Upper lobe of right lung (tissue), 1 donor: ENCODE data around the gene NEU2. TPM values are rescaled to one million over a fixed set of nuclear protein-coding genes. Genes with fewer than 3 reads are reported as not detected.

Source experiments
- ATAC-seq: fragments of 200-7000 bp; cut with Tn5 transposase; one replicate; pipeline ENCODE4 v1.9.1; 2020; ENCODE audit warnings: mild to moderate bottlenecking, moderate library complexity
- DNase-seq: peaks from one replicate; pipeline ENCODE4 v3.0.0-alpha.2; 2020
- H3K27ac ChIP-seq: fragments of 200-600 bp; one replicate; pipeline ENCODE4 v1.8.0; 2022
- H3K27me3 ChIP-seq: fragments of 200-600 bp; one replicate; pipeline ENCODE4 v1.8.0; 2022; ENCODE audit warnings: mild to moderate bottlenecking
- H3K36me3 ChIP-seq: fragments of 200-600 bp; one replicate; pipeline ENCODE4 v1.8.0; 2022
- H3K4me1 ChIP-seq: fragments of 200-600 bp; one replicate; pipeline ENCODE4 v1.8.0; 2022
- H3K4me3 ChIP-seq: fragments of 200-600 bp; one replicate; pipeline ENCODE4 v1.8.0; 2022; ENCODE audit warnings: mild to moderate bottlenecking
- H3K9me3 ChIP-seq: fragments of 200-600 bp; one replicate; pipeline ENCODE4 v1.8.0; 2022
- intact Hi-C: fragments of 100-400 bp; cut with DNase I; formaldehyde crosslinking; loops from one replicate; pipeline ENCODE4 v1.11.0; 2022
- total RNA-seq: library from RNA; stranded (reverse); fragmentation: NEBNext Ultra II Directional; extraction: Animal tissue kit (Norgen Biotek cat#: 25700); gene quantifications from one replicate; pipeline ENCODE4 v1.2.1, GENCODE V29; 2021
- TF ChIP-seq, protein P1 (sequence below): fragments of 200-600 bp; IDR thresholded peaks from one replicate; pipeline ENCODE4 v1.8.0; 2022; ENCODE audit warnings: antibody characterized with exemption
- donor health status: DM: no; HTN: yes; CAD: no; lungs with severe emphysema.

Gene NEU2
- total RNA-seq, 1 donor from 2014 or later, result not detected

DNA sequence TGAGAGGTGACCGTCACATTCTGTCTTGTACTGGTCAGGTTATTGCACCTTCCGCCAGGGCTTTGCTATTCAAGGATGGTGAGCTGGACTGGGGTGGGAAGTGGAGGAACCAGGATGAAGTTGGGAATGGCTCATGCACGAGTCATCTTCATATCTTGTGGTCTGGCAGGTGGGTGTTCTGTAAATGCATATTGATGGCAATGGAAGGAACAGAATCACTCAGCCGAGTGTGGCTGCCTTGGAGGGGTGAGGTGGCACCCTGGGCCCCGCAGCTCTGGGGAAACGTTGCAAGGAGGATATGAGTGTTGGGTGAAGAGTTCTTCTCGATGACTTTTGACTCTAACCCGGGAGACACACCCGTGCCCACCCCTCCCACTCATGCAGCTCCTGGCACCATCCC lies 1.2 kb downstream of the NEU2 start:
- Histone ChIP-seq H3K27ac (no peak overlapping the region), H3K4me1 (no peaks in the 10 kb centered on the region), H3K36me3 (no peaks in the 10 kb centered on the region), H3K27me3 (no peaks in the 10 kb centered on the region), H3K9me3 (no peaks in the 10 kb centered on the region), H3K4me3 (no peak overlapping the region)
- DNase-seq, result no peak
- TF ChIP-seq, protein P1, sequence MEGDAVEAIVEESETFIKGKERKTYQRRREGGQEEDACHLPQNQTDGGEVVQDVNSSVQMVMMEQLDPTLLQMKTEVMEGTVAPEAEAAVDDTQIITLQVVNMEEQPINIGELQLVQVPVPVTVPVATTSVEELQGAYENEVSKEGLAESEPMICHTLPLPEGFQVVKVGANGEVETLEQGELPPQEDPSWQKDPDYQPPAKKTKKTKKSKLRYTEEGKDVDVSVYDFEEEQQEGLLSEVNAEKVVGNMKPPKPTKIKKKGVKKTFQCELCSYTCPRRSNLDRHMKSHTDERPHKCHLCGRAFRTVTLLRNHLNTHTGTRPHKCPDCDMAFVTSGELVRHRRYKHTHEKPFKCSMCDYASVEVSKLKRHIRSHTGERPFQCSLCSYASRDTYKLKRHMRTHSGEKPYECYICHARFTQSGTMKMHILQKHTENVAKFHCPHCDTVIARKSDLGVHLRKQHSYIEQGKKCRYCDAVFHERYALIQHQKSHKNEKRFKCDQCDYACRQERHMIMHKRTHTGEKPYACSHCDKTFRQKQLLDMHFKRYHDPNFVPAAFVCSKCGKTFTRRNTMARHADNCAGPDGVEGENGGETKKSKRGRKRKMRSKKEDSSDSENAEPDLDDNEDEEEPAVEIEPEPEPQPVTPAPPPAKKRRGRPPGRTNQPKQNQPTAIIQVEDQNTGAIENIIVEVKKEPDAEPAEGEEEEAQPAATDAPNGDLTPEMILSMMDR, result no peak
- ATAC-seq, result no peak
- intact Hi-C loops, result no loop called here

DNA sequence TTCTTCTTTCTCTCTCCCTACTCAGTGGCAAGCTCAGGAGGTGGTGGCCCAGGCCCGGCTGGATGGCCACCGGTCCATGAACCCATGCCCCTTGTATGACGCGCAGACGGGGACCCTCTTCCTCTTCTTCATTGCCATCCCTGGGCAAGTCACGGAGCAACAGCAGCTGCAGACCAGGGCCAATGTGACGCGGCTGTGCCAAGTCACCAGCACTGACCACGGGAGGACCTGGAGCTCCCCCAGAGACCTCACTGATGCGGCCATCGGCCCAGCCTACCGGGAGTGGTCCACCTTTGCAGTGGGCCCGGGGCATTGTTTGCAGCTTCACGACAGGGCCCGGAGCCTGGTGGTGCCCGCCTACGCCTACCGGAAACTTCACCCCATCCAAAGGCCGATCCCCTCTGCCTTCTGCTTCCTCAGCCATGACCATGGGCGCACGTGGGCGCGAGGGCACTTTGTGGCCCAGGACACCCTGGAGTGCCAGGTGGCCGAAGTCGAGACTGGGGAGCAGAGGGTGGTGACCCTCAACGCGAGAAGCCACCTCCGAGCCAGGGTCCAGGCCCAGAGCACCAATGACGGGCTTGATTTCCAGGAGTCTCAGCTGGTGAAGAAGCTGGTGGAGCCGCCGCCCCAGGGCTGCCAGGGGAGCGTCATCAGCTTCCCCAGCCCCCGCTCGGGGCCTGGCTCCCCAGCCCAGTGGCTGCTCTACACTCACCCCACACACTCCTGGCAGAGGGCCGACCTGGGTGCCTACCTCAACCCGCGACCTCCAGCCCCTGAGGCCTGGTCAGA lies 1.8 kb downstream of the NEU2 start:
- H3K27me3 ChIP-seq, result no peaks in the 10 kb centered on the region
- ATAC-seq (peak; percentile 15), DNase-seq (no peak)
- no peak overlapping the region for H3K27ac ChIP-seq
- no peak overlapping the region for H3K4me3 ChIP-seq
- H3K9me3 ChIP-seq, result no peaks in the 10 kb centered on the region
- TF ChIP-seq, protein P1, result no peak
- H3K36me3 ChIP-seq, result no peaks in the 10 kb centered on the region
- intact Hi-C loops, result no loop called here
- H3K4me1 ChIP-seq, result no peaks in the 10 kb centered on the region

DNA sequence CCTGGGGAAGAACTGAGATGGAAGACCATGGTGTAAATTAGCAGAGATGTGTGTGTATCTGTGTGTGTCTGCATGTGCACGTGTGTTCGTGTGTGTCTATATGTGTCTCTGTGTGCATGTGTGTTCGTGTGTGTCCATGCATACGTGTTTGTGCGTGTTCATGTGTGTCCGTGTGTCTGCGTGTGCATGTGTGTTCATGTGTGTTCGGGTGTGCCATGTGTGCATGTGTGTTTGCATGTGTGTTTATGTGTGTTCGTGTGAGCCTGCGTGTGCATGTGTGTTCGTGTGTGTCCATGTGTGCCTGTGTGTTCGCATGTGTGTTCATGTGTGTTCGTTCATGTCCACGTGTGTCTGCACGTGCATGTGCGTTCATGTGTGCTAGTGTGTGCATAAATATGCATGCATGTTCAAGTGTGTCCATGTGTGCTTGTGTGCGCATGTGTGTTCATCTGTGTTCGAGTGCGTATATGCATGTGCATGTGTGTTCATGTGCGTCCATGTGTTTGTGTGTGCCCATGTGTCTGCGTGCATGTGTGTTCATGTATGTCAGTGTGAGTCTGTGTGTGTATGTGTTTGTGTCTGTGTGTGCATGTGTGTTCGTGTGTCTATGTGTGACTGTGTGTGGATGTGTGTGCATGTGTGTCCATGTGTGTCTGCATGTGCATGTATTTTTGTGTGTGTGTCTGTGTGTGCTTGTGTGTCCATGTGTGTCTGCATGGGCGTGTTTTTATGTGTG lies 3.1 kb downstream of the NEU2 start:
- TF ChIP-seq, protein P1, result no peak
- no peaks in the 10 kb centered on the region for H3K27me3 ChIP-seq
- H3K27ac ChIP-seq, result no peak overlapping the region
- no peak for ATAC-seq
- H3K9me3 ChIP-seq, result no peaks in the 10 kb centered on the region
- H3K4me3 ChIP-seq, result no peak overlapping the region
- intact Hi-C loops, result no loop called here
- H3K36me3 ChIP-seq, result no peaks in the 10 kb centered on the region
- no peak for DNase-seq
- H3K4me1 ChIP-seq, result no peaks in the 10 kb centered on the region

DNA sequence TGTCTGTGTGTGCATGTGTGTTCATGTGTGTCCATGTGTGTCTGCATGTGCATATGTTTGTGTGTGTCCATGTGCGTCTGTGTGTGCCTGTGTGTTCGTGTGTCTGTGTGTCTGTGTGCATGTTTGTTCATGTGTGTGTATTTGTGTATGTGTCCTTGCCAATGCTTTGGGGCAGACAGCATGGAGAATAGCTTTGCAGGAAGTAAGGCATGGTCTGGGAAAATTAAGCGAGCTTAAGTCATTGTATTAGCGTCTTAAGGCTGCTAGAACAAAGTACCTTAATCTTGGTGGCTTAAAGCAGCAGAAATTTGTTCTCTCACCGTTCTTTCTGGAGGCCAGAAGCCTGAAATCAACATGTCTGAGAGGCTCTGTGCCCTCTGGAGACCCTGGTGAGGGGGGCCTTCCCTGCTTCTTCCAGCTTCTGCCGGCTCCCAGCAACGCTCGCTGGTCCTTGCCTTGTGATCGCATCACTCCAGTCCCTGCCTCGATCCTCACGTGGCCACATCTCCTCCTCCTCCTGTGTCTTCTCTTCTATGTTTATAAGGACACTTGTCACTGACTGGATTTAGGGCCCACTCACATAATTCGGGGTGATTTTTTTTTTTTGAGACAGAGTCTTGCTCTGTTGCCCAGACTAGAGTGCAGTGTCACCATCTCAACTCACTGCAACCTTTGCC lies 3.8 kb downstream of the NEU2 start:
- Histone ChIP-seq H3K9me3 (no peaks in the 10 kb centered on the region), H3K4me1 (no peaks in the 10 kb centered on the region), H3K27me3 (no peaks in the 10 kb centered on the region), H3K36me3 (no peaks in the 10 kb centered on the region), H3K4me3 (no peak overlapping the region), H3K27ac (no peak overlapping the region)
- TF ChIP-seq, protein P1, result no peak
- intact Hi-C loops, result no loop called here
- DNase-seq, result no peak
- ATAC-seq, result no peak

DNA sequence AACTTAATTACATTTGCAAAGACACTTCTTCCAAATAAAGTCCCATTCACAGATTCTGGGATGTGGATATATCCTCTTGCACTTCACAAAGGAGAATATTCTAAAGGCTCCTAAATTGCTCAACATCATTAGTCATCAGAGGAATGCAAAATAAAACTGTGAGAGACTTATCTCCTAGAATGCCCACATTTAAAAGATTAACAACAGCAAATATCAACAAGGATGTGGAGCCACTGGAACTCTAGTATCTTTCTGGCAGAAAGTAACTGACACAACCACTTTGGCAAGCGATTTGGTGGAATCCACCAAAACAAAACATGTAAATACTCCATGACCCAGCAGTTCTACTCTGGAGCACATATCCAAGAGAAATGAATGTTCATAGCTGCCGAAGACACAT lies 4.6 kb downstream of the NEU2 start:
- Histone ChIP-seq H3K4me3 (no peak overlapping the region), H3K27ac (no peak overlapping the region), H3K36me3 (no peaks in the 10 kb centered on the region), H3K27me3 (no peaks in the 10 kb centered on the region), H3K9me3 (no peaks in the 10 kb centered on the region), H3K4me1 (no peaks in the 10 kb centered on the region)
- DNase-seq, result no peak
- TF ChIP-seq, protein P1, result no peak
- intact Hi-C loops, result no loop called here
- no peak for ATAC-seq
